ENCODE results near the gene ASIC3.

The ASIC3 gene

DNA sequence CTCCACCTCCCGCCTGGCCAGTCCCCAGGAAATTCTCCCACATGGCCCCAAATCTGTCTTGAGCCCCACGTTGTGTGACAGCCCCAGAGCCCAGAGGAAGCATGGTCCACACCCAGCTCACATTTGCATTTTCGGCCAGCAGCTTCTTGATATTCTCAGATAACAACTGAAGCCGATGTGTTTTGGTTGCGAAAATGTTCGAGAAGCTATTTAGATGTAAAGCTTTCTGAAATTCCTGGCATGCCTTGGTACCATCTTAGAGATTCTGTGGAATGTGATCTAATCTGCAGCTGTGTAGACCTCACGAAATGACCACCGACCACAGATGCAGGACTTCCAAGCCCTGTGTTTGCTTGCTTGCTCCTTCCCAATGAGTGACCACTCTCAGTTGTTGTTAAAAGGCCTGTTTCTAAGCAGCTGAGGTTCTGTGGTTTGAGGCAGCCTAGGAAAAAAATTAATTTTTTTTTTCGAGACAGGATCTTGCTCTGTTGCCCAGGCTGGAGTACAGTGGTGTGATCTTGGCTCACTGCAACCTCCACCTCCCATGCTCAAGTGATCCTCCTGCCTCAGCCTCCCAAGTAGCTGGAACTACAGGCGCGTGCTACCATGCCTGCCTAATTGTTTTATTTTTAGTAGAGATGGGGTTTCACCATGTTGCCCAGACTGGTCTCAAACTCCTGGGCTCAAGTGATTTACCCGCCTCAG lies 19.9 kb downstream of the ASIC3 start:
- ChIA-PET CTCF (interaction anchor here (0.8 to 1.5 kb wide), 3 partner anchors 16 to 56 kb away, joined by 3 to 4 read pairs (median 3); no protein-coding TSS in a partner anchor), POLR2A (no interaction called here)
- TF ChIP-seq, protein P1, sequence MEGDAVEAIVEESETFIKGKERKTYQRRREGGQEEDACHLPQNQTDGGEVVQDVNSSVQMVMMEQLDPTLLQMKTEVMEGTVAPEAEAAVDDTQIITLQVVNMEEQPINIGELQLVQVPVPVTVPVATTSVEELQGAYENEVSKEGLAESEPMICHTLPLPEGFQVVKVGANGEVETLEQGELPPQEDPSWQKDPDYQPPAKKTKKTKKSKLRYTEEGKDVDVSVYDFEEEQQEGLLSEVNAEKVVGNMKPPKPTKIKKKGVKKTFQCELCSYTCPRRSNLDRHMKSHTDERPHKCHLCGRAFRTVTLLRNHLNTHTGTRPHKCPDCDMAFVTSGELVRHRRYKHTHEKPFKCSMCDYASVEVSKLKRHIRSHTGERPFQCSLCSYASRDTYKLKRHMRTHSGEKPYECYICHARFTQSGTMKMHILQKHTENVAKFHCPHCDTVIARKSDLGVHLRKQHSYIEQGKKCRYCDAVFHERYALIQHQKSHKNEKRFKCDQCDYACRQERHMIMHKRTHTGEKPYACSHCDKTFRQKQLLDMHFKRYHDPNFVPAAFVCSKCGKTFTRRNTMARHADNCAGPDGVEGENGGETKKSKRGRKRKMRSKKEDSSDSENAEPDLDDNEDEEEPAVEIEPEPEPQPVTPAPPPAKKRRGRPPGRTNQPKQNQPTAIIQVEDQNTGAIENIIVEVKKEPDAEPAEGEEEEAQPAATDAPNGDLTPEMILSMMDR (IDR thresholded peaks at IDR 0.05; ENCODE audit: control extremely low read depth, extremely low read depth, low read depth, missing control alignments), result no peak
- DNase-seq (ENCODE audit: extremely low spot score), result no peak

DNA sequence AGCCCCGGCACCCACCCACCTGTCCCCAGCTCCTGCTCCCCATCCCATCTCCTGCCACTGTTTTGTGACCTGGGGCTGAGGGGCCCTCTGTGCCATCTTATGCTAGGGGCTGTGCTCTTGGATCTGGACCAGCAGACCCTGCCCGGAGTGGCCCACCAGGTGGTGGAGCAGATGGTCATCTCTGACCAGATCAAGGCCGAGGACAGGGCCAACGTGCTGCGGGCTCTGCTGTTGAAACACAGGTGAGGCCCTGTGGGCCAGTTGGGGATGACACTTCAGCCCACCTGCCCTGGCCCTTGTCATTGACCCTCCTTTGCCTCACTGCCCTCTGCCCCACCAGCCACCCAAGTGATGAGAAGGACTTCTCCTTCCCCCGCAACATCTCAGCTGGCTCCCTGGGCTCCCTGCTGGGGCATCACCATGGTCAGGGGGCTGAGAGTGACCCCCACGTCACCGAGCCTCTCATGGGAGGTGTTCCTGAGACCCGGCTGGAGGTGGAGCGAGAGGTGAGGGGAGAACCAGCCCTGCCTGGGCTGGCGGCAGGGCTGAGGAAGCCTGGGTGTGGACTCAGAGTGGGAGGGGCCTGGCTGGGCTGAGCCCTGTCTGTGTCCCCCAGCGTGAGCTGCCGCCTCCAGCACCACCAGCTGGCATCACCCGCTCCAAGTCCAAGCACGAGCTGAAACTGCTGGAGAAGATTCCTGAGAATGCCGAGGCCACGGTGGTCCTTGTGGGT lies 21.7 kb downstream of the ASIC3 start:
- ChIA-PET CTCF (no interaction called here), POLR2A (no interaction called here)
- TF ChIP-seq, protein P1 (IDR thresholded peaks at IDR 0.05; ENCODE audit: control extremely low read depth, extremely low read depth, low read depth, missing control alignments), result no peak
- no peak for DNase-seq (ENCODE audit: extremely low spot score)

DNA sequence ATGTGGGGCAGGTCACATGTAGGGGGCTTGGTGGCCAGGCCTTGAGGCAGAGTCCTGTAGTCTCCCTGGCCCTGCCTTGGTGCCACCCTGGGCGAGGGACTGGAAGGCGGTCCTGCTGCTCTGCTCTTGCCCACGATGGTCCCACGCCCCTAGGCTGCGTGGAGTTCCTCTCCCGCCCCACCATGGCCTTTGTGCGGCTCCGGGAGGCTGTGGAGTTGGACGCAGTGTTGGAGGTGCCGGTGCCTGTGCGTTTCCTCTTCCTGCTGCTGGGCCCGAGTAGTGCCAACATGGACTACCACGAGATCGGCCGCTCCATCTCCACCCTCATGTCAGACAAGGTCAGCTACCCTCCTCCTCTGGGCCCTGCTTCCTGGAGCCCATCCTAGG lies 22.2 kb downstream of the ASIC3 start:
- ChIA-PET CTCF (no interaction called here), POLR2A (no interaction called here)
- TF ChIP-seq, protein P1 (IDR thresholded peaks at IDR 0.05; ENCODE audit: control extremely low read depth, extremely low read depth, low read depth, missing control alignments), result no peak
- DNase-seq (ENCODE audit: extremely low spot score), result no peak

DNA sequence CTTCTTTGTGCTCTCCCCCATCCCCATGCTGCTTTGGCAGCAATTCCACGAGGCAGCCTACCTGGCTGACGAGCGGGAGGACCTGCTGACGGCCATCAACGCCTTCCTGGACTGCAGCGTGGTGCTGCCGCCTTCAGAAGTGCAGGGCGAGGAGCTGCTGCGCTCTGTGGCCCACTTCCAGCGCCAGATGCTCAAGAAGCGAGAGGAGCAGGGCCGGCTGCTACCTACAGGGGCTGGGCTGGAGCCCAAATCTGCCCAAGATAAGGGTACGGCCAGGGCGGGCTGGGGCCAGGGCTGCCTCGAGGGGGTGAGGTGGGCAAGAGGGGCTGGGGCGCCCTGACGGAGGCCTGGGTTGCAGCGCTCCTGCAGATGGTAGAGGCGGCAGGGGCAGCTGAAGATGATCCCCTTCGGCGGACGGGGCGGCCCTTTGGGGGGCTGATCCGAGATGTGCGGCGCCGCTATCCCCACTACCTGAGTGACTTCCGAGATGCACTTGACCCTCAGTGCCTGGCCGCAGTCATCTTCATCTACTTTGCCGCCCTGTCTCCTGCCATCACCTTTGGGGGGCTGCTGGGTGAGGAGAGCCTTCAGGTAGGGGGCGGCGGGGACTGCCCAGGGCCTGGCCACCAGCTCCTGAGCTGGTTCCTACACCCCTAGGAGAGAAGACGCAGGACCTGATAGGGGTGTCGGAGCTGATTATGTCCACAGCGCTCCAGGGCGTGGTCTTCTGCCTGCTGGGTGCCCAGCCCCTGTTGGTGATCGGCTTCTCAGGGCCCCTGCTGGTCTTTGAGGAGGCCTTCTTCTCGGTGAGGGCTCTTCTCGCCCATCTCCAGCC lies 22.9 kb downstream of the ASIC3 start:
- DNase-seq (ENCODE audit: extremely low spot score), result no peak
- ChIA-PET POLR2A (no interaction called here), CTCF (no interaction called here)
- TF ChIP-seq, protein P1 (IDR thresholded peaks at IDR 0.05; ENCODE audit: control extremely low read depth, extremely low read depth, low read depth, missing control alignments), result no peak

DNA sequence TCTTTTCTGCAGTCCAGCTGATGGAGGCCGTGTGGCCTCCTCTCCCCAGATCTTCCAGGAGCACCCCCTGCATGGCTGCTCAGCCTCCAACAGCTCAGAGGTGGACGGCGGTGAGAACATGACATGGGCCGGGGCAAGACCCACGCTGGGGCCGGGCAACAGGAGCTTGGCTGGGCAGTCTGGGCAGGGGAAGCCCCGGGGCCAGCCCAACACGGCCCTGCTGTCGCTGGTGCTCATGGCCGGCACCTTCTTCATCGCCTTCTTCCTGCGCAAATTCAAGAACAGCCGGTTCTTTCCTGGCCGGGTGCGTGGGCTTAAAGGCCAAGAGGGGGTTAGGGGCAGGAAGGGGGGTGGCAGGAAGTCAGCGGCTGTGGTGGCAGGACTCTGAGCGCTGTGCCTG lies 25.7 kb downstream of the ASIC3 start:
- no peak for DNase-seq (ENCODE audit: extremely low spot score)
- ChIA-PET POLR2A (no interaction called here), CTCF (interaction anchor here (1.3 to 1.5 kb wide), 2 partner anchors 14 to 50 kb away, joined by 4 to 5 read pairs; no protein-coding TSS in a partner anchor)
- TF ChIP-seq, protein P1 (IDR thresholded peaks at IDR 0.05; ENCODE audit: control extremely low read depth, extremely low read depth, low read depth, missing control alignments), result no peak

Measured in GM10248 (cell line).